Superior temporal gyrus (tissue), 1 donor: ENCODE results near the gene OPCML.

Experiments used
- DNase-seq: peaks from one replicate; pipeline ENCODE4 v3.0.0-alpha.2; 2016; ENCODE audit errors: extremely low spot score

The OPCML gene

GRCh38 chr11:133040289-133040900 is 491.9 kb downstream of the OPCML start:
- no peak for DNase-seq

- peak; percentile 21 for DNase-seq
Measured at GRCh38 chr11:133038850-133039249, 493.5 kb downstream of the OPCML start.

GRCh38 chr11:133034929-133035328 is 497.4 kb downstream of the OPCML start:
- DNase-seq: no peak

GRCh38 chr11:133029107-133029506 is 503.2 kb downstream of the OPCML start:
- DNase-seq: no peak

GRCh38 chr11:133026952-133027351 is 505.3 kb downstream of the OPCML start:
- DNase-seq: no peak

GRCh38 chr11:133024301-133024700 is 508.0 kb downstream of the OPCML start:
- DNase-seq: no peak

GRCh38 chr11:133023232-133023631 is 509.1 kb downstream of the OPCML start:
- DNase-seq: no peak

- no peak for DNase-seq
Measured at GRCh38 chr11:133021553-133021952, 510.7 kb downstream of the OPCML start.

- no peak for DNase-seq
Measured at GRCh38 chr11:133020372-133020714, 512.0 kb downstream of the OPCML start.

- no peak for DNase-seq
Measured at GRCh38 chr11:133019545-133020371, 512.5 kb downstream of the OPCML start.

- DNase-seq: no peak
Measured at GRCh38 chr11:133015457-133015856, 516.8 kb downstream of the OPCML start.

- no peak for DNase-seq
Measured at GRCh38 chr11:133014337-133014736, 518.0 kb downstream of the OPCML start.

GRCh38 chr11:133012803-133013202 is 519.5 kb downstream of the OPCML start:
- no peak for DNase-seq

GRCh38 chr11:133011604-133012003 is 520.7 kb downstream of the OPCML start:
- no peak for DNase-seq

GRCh38 chr11:133007027-133007584 is 525.2 kb downstream of the OPCML start:
- DNase-seq: no peak

- DNase-seq: no peak
Measured at GRCh38 chr11:133004369-133004768, 527.9 kb downstream of the OPCML start.

GRCh38 chr11:132999516-132999915 is 532.8 kb downstream of the OPCML start:
- no peak for DNase-seq

- no peak for DNase-seq
Measured at GRCh38 chr11:132999031-132999430, 533.3 kb downstream of the OPCML start.

GRCh38 chr11:132997396-132997795 is 534.9 kb downstream of the OPCML start:
- DNase-seq: no peak

GRCh38 chr11:132994966-132995365 is 537.3 kb downstream of the OPCML start:
- DNase-seq: no peak

GRCh38 chr11:132993991-132994502 is 538.3 kb downstream of the OPCML start:
- peak; percentile 57 for DNase-seq

GRCh38 chr11:132992838-132993631 is 539.3 kb downstream of the OPCML start:
- DNase-seq: peak; percentile 74
